ENCODE results near the gene PRMT1.
"Not testable (repeated sequence)": the region's sequence is repeated elsewhere in the genome, so short reads cannot be mapped to it uniquely, and the experiment has no call there.

The PRMT1 gene

DNA sequence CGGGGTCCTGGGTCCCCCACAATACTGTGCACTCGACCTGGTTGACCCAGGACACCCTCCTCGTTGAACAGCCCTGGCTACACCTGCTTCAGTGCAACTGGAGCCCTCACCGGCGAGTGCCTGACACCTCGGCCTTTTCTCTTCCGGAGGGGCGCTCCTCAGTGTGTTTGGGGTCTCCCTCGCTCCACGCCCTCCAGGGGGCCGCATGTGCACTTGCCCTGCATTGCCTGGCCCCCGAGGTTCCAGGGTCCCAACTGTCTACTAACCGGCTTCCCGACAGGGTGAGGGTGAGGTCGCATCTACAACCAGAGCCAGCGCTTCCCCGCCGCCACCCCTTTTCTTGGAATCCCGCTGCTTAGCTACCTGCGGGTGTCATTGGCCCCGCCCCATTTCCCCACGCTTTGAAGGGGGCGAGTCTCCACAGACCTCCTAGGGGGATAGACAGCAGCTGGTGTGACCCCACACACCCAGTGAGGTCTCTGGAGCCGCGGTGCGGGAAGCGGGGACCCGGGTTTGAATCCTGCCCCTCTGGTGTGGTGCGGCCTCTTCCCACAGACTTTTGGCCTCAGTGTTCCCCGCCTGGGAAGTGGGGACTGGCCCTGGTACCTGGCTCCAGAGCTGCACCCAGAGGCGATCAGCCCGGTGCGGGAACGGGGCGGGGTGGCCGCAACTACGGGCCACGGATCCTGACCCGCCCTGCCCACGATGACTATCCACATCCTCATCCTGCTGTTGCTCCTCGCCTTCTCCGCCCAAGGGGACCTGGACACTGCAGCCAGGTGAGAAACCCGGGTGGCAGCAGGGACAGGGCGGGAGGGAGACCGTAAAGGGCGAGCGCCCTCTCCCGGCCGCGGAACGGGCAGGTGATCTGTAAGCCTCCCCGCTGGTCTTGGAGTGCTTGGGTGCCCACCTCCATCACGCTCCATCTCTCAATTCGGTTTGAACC lies 12.3 kb downstream of the PRMT1 start, which contains the start of gene ADM5:
Gene ADM5, plus strand, starts transcription at position 462 of the 946 bp plus-strand sequence. Its CDS starts 244 bp downstream, at position 706.
- no peak for DNase-seq (ENCODE audit: low read depth)

DNA sequence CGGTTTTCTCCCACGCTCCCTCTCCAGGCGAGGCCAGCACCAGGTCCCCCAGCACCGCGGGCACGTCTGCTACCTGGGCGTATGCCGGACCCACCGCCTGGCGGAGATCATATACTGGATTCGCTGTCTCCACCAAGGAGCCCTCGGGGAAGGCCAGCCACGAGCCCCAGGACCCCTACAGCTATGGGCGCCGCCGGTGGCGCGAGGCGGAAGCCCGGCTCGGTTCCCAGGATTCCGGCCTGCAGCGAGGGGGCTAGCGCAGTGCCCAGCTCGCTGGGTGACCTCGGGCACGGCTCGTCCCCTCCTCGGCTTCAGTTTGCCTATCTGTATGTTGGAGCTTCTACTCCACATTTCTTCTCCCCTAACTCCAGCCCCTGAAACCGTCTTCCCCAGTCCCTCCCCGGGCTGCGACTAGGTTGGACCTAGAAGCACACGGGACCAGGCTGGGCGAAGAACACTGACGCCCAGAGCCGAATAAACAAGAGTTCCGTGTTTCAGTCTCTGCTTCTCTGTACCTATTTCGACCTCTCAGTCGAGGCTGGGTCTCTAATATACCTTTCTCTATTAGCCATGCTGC lies 13.1 kb downstream of the PRMT1 start:
- DNase-seq (ENCODE audit: low read depth): no peak

DNA sequence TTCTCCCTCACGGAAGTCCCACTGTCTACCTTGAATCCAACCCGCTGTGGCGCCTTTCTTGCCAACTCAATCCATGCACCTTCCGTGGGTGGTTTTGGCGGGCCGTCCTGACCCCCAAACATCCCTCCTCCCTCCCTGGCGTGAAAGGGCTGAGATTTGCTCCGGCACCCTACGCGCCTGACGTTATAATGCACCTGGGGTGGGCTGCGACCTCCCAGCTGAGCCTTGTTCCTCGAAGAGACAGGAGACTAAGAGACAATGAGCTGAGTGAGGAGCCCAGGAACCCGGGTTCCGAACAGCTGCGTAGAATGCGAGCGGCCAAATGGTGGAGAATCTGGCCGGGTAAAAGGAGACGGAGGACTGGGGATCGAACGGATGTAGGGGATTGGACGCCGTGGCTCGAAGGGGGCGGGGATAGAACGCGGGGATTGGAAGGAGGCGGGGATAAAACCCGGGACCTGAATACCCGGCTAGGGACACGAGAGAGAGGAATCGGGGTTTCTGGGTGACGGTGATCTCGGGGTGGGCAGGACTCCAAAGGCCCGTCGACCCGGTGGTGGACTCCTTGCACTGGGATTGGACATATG lies 13.7 kb downstream of the PRMT1 start, which contains the start of gene CPT1C:
Gene CPT1C, plus strand, starts transcription at position 461 of the 587 bp plus-strand sequence. CDS start 1,137 bp downstream, outside the sequence.
- peak; percentile 63 for DNase-seq (ENCODE audit: low read depth)

DNA sequence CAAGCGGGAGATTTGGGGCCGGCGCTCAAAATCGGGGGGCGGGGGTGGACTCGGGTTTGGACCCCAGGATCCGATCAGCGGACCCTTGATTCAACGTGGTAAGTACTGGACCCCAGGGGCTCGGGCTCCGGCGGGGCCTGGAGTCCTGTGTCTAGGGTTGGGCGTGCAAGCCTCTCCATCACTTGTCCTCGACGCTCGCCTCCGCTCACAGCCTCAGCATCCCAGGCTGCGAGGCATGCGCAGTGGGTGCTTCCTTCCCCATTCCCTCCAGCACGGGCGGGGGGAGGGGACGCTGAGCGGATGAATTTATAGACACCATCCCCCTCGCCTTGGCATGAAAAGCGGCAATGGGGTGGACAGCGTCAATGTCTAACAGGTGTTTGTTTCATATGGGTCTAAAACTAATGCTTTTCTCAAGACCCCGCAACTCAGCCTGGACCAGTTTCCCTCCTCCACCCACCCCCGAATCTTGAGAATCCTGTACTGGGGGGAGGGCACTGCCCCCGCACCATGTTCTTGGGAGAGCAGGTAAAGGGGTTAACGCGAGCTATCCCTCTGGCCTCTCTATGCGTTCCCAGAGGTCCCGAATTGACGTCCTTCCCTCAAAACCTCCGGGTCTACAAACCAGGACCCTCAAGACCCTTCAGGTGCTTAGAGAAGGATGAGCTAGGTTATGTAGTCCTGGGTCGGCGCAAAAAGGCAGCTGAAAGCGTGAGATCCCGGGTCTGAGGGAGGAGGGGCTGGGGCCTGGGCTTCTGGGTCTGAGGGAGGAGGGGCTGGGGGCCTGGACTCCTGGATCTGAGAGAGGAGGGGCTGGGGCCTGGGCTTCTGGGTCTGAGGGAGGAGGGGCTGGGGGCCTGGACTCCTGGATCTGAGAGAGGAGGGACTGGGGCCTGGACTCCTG lies 14.4 kb downstream of the PRMT1 start:
- peak; percentile 48 for DNase-seq (ENCODE audit: low read depth)

DNA sequence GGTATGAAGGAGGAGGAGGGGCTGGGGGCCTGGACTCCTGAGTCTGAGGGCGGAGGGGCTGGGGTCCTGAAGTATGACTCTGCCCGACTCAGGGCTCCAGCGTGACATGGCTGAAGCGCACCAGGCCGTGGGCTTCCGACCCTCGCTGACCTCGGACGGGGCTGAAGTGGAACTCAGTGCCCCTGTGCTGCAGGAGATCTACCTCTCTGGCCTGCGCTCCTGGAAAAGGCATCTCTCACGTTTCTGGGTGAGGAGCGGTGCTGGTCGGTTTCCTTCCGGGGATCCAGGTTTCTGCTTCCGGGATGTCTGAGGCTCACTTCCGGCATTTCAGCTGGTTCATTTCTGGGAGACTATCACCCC lies 15.1 kb downstream of the PRMT1 start:
- DNase-seq (ENCODE audit: low read depth): no peak

DNA sequence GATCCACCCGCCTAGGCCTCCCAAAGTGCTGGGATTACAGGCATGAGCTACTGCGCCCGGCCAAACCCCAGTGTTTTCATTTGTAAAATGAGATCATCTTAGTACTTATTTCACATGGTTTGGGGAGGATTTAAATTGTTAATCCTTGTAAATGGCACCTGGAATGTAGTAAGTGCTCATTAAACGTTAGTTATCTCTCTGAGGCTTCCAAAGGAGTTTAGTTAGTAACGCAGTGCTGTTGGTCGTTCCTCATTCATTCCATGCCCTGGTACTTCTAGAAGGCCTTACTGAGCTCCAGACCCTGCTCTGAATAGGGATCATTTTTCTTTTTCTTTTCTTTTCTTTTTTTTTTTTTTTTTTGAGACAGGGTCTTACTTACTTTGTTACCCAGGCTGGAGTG lies 19.0 kb downstream of the PRMT1 start:
- no peak for DNase-seq (ENCODE audit: low read depth)

DNA sequence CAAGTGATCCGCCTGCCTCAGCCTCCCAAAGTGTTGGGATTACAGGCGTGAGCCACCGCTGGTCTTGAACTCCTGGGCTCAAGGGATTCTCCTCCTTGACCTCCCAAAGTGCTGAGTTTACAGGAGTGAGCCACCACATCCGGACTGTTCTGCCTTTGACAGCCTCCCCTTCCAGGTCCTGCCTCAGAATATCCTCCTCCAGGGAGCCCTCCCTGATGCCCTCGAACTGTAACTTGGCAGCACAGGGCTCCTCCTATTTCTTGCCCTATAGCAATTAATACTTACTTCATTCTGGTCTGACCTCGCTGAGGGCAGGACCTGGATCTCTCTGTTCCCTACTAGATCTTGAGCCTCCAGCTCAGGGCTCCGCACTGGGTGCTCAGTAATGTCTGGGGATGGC lies 19.8 kb downstream of the PRMT1 start:
- DNase-seq (ENCODE audit: low read depth): no peak

DNA sequence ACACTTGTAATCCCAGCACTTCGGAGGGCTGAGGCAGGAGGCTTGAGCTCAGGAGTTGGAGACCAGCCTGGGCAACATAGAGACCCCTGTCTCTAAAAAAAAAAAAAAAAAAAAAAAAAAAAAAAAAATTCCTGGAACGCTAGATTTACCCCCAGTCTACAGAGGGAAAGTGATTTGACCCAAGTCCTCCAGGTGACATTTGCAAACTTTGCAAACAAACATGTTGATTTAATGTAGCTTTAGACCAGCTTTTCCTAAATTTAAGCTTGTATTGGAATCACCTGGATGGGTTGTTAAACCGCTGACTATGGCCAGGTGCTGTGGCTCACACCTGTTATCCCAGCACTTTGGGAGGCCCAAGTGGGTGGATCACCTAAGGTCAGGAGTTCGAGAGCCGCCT lies 22.3 kb downstream of the PRMT1 start:
- no peak for DNase-seq (ENCODE audit: low read depth)

DNA sequence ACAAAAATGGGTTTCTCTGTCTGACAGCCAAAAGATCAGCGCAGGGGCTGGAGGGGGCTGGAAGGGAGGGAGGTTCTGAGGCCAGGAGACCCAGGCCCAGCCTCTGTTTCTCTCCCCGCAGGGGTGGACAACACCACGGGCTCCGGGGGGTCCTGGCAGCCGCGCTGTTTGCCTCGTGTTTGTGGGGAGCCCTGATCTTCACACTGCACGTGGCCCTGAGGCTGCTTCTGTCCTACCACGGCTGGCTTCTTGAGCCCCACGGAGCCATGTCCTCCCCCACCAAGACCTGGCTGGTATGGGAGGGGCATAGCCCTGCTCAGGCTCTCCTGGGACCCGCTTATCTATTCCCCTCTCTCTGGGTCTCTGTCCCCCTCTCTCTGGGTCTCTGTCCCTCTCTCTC lies 23.5 kb downstream of the PRMT1 start:
- DNase-seq (ENCODE audit: low read depth): no peak

DNA sequence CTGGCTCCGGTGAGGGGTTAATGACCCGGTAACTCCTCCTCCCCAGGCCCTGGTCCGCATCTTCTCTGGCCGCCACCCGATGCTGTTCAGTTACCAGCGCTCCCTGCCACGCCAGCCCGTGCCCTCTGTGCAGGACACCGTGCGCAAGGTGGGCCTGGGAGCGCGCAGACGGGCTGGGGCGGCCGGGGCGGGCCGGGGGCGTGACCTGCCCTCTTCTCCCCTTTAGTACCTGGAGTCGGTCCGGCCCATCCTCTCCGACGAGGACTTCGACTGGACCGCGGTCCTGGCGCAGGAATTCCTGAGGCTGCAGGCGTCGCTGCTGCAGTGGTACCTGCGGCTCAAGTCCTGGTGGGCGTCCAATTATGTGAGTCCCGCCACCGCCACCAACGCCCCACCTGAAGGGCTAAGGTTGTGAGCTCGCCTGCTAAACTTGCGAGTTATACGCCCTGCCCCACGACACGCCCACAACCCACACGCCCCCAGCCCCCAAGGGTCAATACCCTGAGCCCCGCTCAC lies 24.3 kb downstream of the PRMT1 start:
- no peak for DNase-seq (ENCODE audit: low read depth)

DNA sequence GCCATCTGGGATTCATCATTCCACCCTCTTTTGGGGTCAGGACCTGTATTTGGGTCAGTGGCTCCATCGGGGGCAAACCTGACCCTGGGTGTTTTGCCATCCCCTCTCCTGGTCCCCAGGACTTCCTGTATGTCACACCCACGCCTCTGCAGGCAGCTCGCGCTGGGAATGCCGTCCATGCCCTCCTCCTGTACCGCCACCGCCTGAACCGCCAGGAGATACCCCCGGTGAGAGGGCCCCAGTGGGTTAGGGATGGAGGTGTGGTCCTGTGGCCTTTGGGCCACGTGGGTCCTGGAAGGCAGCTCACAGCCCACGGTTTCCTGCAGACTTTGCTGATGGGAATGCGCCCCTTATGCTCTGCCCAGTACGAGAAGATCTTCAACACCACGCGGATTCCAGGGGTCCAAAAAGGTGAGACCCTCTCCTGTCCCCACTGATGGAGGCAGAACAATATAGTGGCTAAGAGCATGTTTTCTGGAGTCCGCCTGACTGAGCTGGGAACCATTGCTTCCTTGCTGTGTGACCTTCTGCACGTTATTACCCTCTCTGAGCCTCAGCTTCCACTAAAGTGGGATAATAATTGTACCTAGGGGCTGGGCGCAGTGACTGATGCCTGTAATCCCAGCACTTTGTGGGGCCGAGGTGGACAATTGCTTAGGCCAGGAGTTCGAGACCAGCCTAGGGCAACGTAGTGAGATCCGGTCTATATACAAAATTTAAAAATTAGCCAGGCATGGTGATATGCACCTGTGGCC lies 28.0 kb downstream of the PRMT1 start:
- DNase-seq (ENCODE audit: low read depth): no peak

DNA sequence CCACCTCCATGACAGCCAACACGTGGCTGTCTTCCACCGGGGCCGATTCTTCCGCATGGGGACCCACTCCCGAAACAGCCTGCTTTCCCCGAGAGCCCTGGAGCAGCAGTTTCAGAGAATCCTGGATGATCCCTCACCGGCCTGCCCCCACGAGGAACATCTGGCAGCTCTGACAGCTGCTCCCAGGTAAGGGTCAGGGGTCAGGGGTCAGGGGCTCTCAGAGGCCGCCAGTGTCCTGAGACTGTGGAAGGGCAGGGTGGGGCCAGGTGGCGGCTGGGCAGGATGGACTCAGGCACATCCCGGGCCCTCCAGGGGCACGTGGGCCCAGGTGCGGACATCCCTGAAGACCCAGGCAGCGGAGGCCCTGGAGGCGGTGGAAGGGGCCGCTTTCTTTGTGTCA lies 28.8 kb downstream of the PRMT1 start:
- no peak for DNase-seq (ENCODE audit: low read depth)

DNA sequence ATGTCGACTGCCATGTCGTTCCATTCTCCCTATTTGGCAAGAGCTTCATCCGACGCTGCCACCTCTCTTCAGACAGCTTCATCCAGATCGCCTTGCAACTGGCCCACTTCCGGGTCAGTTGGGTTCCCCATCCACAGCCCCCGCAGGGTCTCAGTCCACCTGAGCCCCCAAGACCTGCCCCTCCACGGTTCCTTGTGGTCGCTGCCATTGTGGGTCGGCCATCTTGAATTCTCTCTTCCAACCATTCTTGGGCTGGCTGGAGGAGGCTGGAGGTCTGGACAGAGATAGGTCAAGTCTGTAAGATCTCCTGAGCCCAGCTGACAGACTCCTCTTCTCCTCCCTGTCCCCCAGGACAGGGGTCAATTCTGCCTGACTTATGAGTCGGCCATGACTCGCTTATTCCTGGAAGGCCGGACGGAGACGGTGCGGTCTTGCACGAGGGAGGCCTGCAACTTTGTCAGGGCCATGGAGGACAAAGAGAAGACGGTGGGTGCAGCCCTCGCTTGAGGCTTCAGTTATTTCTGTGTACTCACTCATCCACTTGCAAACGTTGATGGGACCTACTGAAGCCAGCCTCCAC lies 33.4 kb downstream of the PRMT1 start:
- peak; percentile 44 for DNase-seq (ENCODE audit: low read depth)

DNA sequence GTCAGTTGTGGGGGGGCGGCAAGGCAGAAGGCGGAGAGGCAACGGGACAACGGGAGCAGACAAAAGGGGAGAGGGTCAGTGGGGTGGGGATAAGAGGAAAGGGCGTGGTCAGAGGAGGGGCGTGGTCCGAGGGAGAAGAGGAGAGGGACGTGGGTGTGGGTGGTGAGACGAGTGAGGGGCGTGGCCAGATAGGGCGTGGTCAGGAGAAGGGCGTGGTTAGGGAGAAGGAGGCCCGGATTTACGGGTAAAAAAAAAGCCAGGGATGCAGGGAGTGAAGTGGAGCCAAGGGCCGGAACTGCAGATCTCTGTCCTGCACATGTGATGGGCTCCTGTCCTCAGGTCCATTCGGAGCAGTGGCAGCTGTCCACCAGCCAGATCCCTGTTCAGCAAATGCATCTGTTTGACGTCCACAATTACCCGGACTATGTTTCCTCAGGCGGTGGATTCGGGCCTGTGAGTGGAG lies 35.4 kb downstream of the PRMT1 start:
- peak; percentile 84 for DNase-seq (ENCODE audit: low read depth)

DNA sequence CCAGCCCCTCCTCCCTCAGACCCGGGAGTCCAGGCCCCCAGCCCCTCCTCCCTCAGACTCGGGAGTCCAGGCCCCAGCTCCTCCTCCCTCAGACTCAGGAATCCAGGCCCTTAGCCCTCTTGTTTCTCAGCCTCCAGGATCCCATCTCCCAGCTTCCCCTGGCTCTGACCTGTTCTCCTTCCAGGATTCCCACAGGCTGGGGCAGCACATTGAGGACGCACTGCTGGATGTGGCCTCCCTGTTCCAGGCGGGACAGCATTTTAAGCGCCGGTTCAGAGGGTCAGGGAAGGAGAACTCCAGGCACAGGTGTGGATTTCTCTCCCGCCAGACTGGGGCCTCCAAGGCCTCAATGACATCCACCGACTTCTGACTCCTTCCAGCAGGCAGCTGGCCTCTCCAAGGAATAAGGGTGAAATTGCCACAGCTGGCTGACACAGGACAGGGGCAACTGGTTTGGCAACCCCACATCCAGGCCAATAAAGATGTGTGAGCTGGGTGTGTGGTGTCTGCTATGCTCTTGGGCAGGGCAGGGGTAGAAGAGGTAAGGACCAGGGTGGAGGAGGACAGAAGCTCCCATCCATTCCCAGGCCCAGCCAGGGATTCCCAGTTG lies 36.3 kb downstream of the PRMT1 start:
- DNase-seq (ENCODE audit: low read depth): no peak

DNA sequence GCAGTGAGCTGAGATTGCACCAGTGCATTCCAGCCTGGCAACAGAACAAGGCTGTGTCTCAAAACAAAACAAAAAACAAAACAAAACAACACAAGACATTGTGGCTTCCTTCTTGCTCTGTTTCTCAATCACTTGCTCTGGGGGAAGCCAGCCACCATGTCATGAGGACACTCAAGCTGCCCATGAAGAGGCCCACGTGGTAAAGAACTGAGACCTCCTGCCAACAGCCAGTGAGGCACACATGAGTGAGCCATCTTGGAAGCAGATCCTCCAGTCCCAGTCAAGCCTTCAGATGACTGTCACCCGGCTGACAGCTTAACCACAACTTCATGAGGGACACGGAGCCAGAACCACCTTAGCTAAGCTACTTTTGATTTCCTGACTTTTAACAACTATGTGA lies 39.1 kb downstream of the PRMT1 start:
- no peak for DNase-seq (ENCODE audit: low read depth)

DNA sequence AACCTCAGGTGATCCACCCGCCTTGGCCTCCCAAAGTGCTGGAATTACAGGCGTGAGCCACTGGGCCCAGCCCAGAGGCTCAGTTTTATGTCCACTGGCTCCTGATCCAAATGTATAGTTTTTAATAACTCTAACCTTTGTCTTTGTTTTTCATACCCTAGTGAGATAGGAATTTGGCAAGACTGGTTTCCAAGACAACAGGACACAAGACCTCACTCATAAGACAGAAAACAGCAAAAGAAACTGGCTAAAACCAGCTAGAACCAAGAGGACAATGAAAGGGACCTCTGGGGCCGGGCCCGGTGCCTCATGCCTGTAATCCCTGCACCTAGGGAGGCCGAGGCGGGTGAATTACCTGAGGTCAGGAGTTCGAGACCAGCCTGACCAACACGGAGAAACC lies 41.4 kb downstream of the PRMT1 start:
- peak; percentile 42 for DNase-seq (ENCODE audit: low read depth)

DNA sequence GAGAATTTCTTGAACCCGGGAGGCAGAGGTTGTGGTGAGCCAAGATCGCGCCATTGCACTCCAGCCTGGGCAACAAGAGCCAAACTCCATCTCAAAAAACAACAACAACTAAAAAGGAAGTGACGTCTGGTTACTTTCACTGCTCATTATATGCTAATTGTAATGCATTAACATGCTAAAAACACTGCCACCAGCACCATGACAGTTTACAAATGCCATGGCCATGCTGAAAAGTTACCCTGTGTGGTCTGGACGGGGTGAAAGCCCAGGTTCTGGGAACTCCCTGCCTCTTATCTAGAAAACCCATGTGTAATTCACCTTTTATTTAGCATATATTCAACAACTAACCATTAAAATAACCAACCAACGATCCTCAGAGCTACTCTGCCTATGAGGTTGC lies 41.9 kb downstream of the PRMT1 start:
- DNase-seq (ENCODE audit: low read depth): no peak

DNA sequence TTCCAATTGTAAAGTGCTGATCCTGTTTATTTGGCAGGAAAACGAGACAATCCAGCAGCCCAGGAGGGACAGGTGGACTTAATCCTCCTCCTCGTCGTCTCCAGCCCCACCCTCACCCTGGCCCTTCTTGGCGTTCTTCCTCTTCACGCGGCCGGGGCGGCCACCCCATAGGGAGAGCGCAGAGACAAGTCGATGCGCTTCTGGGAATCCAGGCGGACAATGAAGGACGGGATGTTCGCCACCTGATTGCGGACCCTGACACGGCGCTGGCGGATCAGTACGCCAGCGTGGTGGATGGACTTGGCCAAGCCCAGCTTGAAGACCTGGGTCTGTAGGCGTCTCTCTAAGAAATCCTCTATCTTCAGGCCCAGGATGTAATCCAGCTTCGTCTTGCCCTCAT lies 42.3 kb downstream of the PRMT1 start:
- DNase-seq (ENCODE audit: low read depth): not testable (repeated sequence)

Measured in fibroblast of gingiva (primary cell).